ENCODE measurements around the gene SIPA1L3. TPM values are rescaled to one million over a fixed set of nuclear protein-coding genes. Genes with fewer than 3 reads are reported as not detected.

The SIPA1L3 gene
- polyA plus RNA-seq, 1 of the 3 experiments (the other 2 are of a cell fraction): 11.6 TPM

- POLR2A ChIA-PET: no interaction called here
- Histone ChIP-seq H3K9me3 (no peaks in the 10 kb centered on the region), H3K79me2 (ENCODE audit: insufficient read depth) (peaks cover 50% of the 10 kb centered on the region; the same call in 1 of the 2 replicates), H3K9ac (no peak overlapping the region), H3K4me1 (ENCODE audit: control insufficient read depth in 1 of 2, insufficient read depth in 2 of 2, low read depth in 1 of 2, low read length in 1 of 2) (peaks cover 15 to 17% of the 10 kb centered on the region in 2 experiments; a peak in 3 of 4 replicates), H3K9me2 (no peaks in the 10 kb centered on the region), H2AFZ (ENCODE audit: low read depth) (no peak overlapping the region), H3K27ac (ENCODE audit: low read depth in 2 of 2, low read length in 1 of 2) (no peak overlapping the region; a peak in 1 of 4 replicates), H3K4me2 (no peak overlapping the region), H3K27me3 (ENCODE audit: insufficient read depth) (no peaks in the 10 kb centered on the region), H3K4me3 (ENCODE audit: low read depth in 2 of 2, low read length in 1 of 2) (no peak overlapping the region), H4K20me1 (ENCODE audit: insufficient read depth) (no peaks in the 10 kb centered on the region), H3F3A (replicated peaks; ENCODE audit: insufficient read depth) (peaks cover 3% of the 10 kb centered on the region), H3K36me3 (replicated peaks in 1 of 2; ENCODE audit: control insufficient read depth in 1 of 2, insufficient read depth in 2 of 2, low read length in 1 of 2) (peaks cover 0 to 4% of the 10 kb centered on the region in 2 experiments)
- 90% methylated on average over 2 of the region's 2 CpGs for WGBS (ENCODE audit: low lambda C conversion rate)
- no peak for DNase-seq
- TF ChIP-seq NRF1 (IDR thresholded peaks at IDR 0.05; ENCODE audit: low read depth, low read length): no peak
- TF ChIP-seq ZBTB33 (IDR thresholded peaks at IDR 0.05; ENCODE audit: borderline replicate concordance, low read depth): no peak
- TF ChIP-seq FOXM1 (IDR thresholded peaks at IDR 0.05; ENCODE audit: low read depth): no peak
- TF ChIP-seq ELF1 (IDR thresholded peaks at IDR 0.05): no peak
- TF ChIP-seq MEF2A (IDR thresholded peaks at IDR 0.05; ENCODE audit: borderline replicate concordance, low read depth): no peak
- no peak for TF ChIP-seq EZH2phosphoT487 (IDR thresholded peaks at IDR 0.05; ENCODE audit: borderline replicate concordance, low read depth)
- no peak for TF ChIP-seq YY1 (IDR thresholded peaks at IDR 0.05; ENCODE audit: low read depth)
- TF ChIP-seq, protein P1, sequence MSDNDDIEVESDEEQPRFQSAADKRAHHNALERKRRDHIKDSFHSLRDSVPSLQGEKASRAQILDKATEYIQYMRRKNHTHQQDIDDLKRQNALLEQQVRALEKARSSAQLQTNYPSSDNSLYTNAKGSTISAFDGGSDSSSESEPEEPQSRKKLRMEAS (IDR thresholded peaks at IDR 0.05; ENCODE audit: low read depth): no peak
- no peak for TF ChIP-seq SMC3 (IDR thresholded peaks at IDR 0.05; ENCODE audit: low read depth, low read length)
- TF ChIP-seq FOXJ3 (CRISPR knock-in tag; IDR thresholded peaks at IDR 0.05): no peak
- no peak for TF ChIP-seq TEAD4 (IDR thresholded peaks at IDR 0.05; ENCODE audit: borderline replicate concordance, insufficient read depth)
- TF ChIP-seq REST (IDR thresholded peaks at IDR 0.05; ENCODE audit: low read depth, low read length): no peak
- TF ChIP-seq, protein P2, sequence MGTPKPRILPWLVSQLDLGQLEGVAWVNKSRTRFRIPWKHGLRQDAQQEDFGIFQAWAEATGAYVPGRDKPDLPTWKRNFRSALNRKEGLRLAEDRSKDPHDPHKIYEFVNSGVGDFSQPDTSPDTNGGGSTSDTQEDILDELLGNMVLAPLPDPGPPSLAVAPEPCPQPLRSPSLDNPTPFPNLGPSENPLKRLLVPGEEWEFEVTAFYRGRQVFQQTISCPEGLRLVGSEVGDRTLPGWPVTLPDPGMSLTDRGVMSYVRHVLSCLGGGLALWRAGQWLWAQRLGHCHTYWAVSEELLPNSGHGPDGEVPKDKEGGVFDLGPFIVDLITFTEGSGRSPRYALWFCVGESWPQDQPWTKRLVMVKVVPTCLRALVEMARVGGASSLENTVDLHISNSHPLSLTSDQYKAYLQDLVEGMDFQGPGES (IDR thresholded peaks at IDR 0.05; ENCODE audit: low read depth, low read length): no peak
- CTCF ChIA-PET: interaction anchor here (0.7 kb wide), 1 partner anchor 16 kb away, joined by 4 read pairs; no protein-coding TSS in a partner anchor
Measured at GRCh38 chr19:38025909-38026307, 118.9 kb downstream of the SIPA1L3 start.

Data from SK-N-SH (cell line).